ENCODE results near the gene CDC7.
A peak's percentile ranks its signal among the peaks of the same experiment; 100 is the strongest.

CDC7 gene

DNA sequence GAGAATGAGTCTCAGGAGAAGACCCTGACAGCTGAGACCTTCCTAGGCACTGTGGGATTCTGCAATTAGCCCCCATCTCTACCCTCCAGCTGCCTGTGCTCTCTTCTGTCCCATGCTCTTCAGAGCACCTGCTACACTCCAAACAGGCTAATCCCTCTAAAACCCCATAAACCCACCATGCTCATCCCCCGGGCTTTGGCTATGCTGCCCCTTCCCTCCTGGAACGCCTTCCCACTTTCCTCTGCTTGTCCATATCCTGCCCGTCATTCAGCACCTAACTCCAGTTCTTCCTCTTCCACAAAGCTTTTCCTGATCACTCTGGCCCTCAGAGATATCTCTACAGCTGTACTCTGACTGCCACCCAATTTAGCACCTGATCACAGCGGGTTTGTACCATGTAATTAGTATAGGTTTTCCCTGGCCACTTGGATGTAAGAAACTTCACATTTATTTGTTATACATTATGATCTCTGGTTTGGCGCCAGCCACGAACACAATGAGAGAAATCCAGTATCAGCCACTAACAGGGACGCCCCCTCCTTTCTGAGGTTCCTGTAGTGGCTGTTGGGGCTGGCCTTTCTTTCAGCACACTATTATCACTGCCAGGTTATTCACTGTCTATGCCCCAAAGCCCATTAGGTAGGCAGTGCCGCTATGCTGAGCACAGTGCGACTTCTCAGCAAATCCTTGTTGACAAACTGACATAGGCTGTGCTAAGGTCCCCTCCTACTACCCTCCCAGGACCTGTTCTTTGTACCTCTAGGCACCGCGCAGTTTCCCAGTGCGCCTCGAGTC, 45.1 kb downstream of the CDC7 start (continued):
- TF ChIP-seq, protein P1, sequence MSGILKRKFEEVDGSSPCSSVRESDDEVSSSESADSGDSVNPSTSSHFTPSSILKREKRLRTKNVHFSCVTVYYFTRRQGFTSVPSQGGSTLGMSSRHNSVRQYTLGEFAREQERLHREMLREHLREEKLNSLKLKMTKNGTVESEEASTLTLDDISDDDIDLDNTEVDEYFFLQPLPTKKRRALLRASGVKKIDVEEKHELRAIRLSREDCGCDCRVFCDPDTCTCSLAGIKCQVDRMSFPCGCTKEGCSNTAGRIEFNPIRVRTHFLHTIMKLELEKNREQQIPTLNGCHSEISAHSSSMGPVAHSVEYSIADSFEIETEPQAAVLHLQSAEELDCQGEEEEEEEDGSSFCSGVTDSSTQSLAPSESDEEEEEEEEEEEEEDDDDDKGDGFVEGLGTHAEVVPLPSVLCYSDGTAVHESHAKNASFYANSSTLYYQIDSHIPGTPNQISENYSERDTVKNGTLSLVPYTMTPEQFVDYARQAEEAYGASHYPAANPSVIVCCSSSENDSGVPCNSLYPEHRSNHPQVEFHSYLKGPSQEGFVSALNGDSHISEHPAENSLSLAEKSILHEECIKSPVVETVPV (CRISPR knock-in tag; IDR thresholded peaks at IDR 0.05), result no peak
- TF ChIP-seq, protein P2, sequence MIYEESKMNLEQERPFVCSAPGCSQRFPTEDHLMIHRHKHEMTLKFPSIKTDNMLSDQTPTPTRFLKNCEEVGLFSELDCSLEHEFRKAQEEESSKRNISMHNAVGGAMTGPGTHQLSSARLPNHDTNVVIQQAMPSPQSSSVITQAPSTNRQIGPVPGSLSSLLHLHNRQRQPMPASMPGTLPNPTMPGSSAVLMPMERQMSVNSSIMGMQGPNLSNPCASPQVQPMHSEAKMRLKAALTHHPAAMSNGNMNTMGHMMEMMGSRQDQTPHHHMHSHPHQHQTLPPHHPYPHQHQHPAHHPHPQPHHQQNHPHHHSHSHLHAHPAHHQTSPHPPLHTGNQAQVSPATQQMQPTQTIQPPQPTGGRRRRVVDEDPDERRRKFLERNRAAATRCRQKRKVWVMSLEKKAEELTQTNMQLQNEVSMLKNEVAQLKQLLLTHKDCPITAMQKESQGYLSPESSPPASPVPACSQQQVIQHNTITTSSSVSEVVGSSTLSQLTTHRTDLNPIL (CRISPR knock-in tag; IDR thresholded peaks at IDR 0.05; ENCODE audit: low read depth), result no peak
- no peak for TF ChIP-seq TCF4 (CRISPR knock-in tag; IDR thresholded peaks at IDR 0.05; ENCODE audit: borderline replicate concordance)

DNA sequence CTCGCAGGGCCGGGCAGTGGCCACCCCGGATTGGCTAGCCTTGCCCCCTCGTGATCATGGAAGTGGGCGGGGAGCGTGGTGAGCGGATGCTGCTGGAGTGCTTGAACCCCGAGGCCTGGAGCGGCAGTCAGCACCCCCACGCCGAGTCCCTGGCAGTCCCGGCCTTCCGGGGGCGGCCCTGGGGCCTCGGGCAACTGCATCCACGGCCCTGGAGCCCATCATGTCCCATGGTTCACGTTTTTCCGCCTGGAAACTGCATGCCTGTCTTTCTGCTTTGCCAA, 45.6 kb downstream of the CDC7 start:
- ATAC-seq, result peak; percentile 71

DNA sequence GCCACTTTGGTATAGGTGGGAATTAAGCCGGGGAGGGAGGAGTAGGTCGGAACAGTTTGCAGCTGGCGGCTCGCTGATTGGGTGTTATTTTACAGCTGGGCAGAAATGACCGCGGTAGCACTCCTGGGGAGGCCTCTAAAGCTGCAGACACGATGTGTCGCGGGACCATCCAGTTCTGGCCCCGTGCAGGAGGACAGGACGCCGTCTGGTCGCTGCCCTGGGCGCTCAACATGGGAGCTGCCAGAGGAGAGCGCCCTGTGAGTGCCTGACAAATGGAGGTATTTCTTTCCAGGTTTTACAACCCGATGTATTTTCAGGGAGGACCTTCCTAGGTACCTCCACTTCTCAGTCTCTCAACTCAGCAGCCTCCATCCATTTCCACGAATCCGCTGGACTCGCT, 46.2 kb downstream of the CDC7 start:
- ATAC-seq, result peak; percentile 79
- TF ChIP-seq, protein P1 (CRISPR knock-in tag; IDR thresholded peaks at IDR 0.05), result no peak
- TF ChIP-seq PPARA (CRISPR knock-in tag; IDR thresholded peaks at IDR 0.05; ENCODE audit: borderline replicate concordance) (no peak), ZNF565 (CRISPR knock-in tag; conservative IDR thresholded peaks at IDR 0.05; ENCODE audit: low read depth) (no peak), ZC3H10 (CRISPR knock-in tag; IDR thresholded peaks at IDR 0.05) (no peak), ZFP30 (CRISPR knock-in tag; IDR thresholded peaks at IDR 0.05) (no peak), ZNF8 (CRISPR knock-in tag; IDR thresholded peaks at IDR 0.05) (no peak), TCF4 (CRISPR knock-in tag; IDR thresholded peaks at IDR 0.05; ENCODE audit: borderline replicate concordance) (no peak), TOX (CRISPR knock-in tag; IDR thresholded peaks at IDR 0.05; ENCODE audit: borderline replicate concordance) (no peak), ZNF70 (CRISPR knock-in tag; IDR thresholded peaks at IDR 0.05) (no peak), ISL1 (CRISPR knock-in tag; IDR thresholded peaks at IDR 0.05) (no peak), ESRRG (CRISPR knock-in tag; IDR thresholded peaks at IDR 0.05) (no peak), ARNTL (CRISPR knock-in tag; IDR thresholded peaks at IDR 0.05; ENCODE audit: borderline replicate concordance, low read depth) (no peak), BACH2 (CRISPR knock-in tag; IDR thresholded peaks at IDR 0.05; ENCODE audit: borderline replicate concordance) (no peak), SNAI2 (CRISPR knock-in tag; IDR thresholded peaks at IDR 0.05) (no peak)
- TF ChIP-seq, protein P3, sequence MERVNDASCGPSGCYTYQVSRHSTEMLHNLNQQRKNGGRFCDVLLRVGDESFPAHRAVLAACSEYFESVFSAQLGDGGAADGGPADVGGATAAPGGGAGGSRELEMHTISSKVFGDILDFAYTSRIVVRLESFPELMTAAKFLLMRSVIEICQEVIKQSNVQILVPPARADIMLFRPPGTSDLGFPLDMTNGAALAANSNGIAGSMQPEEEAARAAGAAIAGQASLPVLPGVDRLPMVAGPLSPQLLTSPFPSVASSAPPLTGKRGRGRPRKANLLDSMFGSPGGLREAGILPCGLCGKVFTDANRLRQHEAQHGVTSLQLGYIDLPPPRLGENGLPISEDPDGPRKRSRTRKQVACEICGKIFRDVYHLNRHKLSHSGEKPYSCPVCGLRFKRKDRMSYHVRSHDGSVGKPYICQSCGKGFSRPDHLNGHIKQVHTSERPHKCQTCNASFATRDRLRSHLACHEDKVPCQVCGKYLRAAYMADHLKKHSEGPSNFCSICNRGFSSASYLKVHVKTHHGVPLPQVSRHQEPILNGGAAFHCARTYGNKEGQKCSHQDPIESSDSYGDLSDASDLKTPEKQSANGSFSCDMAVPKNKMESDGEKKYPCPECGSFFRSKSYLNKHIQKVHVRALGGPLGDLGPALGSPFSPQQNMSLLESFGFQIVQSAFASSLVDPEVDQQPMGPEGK (CRISPR knock-in tag; IDR thresholded peaks at IDR 0.05; ENCODE audit: borderline replicate concordance), result no peak
- TF ChIP-seq, protein P4, sequence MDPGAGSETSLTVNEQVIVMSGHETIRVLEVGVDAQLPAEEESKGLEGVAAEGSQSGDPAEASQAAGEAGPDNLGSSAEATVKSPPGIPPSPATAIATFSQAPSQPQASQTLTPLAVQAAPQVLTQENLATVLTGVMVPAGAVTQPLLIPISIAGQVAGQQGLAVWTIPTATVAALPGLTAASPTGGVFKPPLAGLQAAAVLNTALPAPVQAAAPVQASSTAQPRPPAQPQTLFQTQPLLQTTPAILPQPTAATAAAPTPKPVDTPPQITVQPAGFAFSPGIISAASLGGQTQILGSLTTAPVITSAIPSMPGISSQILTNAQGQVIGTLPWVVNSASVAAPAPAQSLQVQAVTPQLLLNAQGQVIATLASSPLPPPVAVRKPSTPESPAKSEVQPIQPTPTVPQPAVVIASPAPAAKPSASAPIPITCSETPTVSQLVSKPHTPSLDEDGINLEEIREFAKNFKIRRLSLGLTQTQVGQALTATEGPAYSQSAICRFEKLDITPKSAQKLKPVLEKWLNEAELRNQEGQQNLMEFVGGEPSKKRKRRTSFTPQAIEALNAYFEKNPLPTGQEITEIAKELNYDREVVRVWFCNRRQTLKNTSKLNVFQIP (CRISPR knock-in tag; IDR thresholded peaks at IDR 0.05; ENCODE audit: borderline replicate concordance, low read depth), result no peak
- TF ChIP-seq, protein P2 (CRISPR knock-in tag; IDR thresholded peaks at IDR 0.05; ENCODE audit: low read depth), result no peak
- TF ChIP-seq, protein P5, sequence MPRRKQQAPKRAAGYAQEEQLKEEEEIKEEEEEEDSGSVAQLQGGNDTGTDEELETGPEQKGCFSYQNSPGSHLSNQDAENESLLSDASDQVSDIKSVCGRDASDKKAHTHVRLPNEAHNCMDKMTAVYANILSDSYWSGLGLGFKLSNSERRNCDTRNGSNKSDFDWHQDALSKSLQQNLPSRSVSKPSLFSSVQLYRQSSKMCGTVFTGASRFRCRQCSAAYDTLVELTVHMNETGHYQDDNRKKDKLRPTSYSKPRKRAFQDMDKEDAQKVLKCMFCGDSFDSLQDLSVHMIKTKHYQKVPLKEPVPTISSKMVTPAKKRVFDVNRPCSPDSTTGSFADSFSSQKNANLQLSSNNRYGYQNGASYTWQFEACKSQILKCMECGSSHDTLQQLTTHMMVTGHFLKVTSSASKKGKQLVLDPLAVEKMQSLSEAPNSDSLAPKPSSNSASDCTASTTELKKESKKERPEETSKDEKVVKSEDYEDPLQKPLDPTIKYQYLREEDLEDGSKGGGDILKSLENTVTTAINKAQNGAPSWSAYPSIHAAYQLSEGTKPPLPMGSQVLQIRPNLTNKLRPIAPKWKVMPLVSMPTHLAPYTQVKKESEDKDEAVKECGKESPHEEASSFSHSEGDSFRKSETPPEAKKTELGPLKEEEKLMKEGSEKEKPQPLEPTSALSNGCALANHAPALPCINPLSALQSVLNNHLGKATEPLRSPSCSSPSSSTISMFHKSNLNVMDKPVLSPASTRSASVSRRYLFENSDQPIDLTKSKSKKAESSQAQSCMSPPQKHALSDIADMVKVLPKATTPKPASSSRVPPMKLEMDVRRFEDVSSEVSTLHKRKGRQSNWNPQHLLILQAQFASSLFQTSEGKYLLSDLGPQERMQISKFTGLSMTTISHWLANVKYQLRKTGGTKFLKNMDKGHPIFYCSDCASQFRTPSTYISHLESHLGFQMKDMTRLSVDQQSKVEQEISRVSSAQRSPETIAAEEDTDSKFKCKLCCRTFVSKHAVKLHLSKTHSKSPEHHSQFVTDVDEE (CRISPR knock-in tag; IDR thresholded peaks at IDR 0.05), result no peak

More for the DNA sequence above, 45.6 kb downstream of the CDC7 start:
- TF ChIP-seq SNAI2 (CRISPR knock-in tag; IDR thresholded peaks at IDR 0.05), result no peak
- no peak for TF ChIP-seq GLIS3 (CRISPR knock-in tag; IDR thresholded peaks at IDR 0.05)
